Lower leg skin (tissue), 3 donors: ENCODE data around the gene CHRM5.

Experiments
- CTCF ChIP-seq, 3 donors: fragments of 450-650 bp; IDR thresholded peaks; one replicate each; pipeline ENCODE4 v1.5.1; 2016; ENCODE audit warnings: antibody characterized with exemption in 3 of 3, mild to moderate bottlenecking in 3 of 3, moderate library complexity in 2 of 3
- POLR2A ChIP-seq, 2 donors: fragments of 450-650 bp; IDR thresholded peaks; one replicate each; pipeline ENCODE4 v1.6.1; 2016 to 2017; ENCODE audit warnings: antibody characterized with exemption in 2 of 2, mild to moderate bottlenecking in 1 of 2, moderate library complexity in 1 of 2

DNA sequence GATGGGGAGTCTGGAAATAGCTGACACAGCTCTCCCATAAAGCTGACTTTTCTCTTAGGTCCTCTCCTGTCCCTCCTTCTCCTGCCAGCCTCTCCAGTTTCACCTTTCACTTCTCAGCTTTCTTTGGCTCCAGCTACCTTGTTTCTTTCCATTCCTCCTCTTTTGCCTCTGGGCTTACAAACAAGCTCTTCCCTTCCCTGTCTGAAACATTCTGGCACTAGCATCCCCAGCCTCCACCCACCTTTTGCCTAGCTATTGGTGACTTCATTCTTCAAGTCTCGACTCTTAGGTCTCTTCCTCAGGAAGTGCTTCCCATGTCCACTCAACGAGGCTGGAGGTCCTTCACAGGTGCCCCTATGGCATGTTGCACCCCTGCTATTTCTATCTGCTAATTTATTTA is 91.2 kb downstream of the CHRM5 start:
- TF ChIP-seq CTCF (IDR thresholded peaks at IDR 0.05) (no peak), POLR2A (IDR thresholded peaks at IDR 0.05) (no peak)
